Activated CD4-positive, alpha-beta T cell treated with anti-CD3 and anti-CD28 coated beads for 4 hours (primary cell): ENCODE data around the gene CTSS.
"Not testable (repeated sequence)": the region's sequence is repeated elsewhere in the genome, so short reads cannot be mapped to it uniquely, and the experiment has no call there.

Experiments used
- DNase-seq, 2 donors: peaks; one replicate each; pipeline ENCODE4 v3.0.0-alpha.2; 2020

The CTSS gene

DNA sequence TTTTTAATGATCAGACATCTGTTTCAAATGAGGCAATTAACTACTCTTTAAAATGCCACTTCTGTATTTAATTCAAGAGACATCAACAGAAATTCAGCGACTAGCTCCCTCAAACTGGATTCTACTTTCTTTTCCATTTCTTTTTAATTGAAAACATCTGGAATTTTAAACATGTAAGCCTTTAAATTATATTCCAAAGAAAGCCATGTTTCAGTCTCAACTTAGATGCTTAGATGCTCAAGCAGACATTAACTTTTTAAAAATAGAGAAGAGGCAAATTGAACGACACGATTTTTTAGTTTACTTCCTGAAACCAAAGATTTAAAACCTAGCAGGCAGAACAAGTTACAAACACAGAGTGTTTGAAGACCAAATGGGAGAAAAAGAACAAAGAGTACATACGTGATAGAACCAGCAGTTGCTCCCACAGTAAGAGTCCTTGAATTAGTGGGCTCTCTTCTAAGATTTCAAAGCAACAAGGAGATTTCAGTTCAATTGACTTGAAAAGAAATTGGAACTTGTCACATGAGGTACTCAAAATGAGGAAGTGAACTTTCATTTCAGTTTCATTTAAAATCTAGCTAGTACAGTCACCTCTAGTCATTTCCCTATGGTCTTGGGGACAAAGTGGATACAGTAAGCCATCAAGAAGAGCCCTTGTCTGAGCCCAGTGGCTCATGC lies at the start of gene CTSS:
Gene CTSS, minus strand, starts transcription at position 483 of the 681 bp plus-strand sequence. CDS start 1,015 bp downstream, outside the sequence.
- no peak for DNase-seq

DNA sequence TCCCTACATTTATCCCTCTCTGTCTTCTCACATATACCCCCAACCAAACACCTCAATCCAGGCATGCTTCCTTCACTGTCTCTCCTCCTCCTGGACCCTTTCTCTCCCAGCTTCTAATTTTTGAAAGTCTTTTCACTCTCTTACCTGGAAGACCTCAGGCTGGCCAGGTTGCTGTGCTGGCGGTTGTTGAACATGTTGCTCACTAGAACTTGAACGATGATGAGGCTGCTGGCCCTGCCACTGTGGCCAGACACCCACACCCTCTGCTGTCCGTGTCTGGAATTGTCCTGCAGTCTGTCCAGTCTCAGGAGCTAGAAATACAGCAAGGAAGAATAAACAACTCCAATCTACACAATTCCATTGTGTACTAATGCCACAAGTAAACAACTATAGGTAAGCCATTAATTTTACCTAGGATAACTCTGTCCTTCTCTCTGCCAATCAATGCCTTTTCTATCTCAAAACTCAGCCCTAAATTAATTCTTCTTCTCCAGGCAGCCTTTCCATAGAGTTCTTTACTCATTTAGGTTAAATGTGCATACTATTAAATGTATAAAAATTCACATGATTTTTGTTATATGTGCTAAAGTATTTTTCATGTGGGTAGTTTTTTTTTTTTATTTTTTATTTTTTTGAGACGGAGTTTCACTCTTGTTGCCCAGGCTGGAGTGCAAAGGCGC lies 47.6 kb upstream of the CTSS start:
- DNase-seq: peak in 1 of 2 donors; percentile 1

DNA sequence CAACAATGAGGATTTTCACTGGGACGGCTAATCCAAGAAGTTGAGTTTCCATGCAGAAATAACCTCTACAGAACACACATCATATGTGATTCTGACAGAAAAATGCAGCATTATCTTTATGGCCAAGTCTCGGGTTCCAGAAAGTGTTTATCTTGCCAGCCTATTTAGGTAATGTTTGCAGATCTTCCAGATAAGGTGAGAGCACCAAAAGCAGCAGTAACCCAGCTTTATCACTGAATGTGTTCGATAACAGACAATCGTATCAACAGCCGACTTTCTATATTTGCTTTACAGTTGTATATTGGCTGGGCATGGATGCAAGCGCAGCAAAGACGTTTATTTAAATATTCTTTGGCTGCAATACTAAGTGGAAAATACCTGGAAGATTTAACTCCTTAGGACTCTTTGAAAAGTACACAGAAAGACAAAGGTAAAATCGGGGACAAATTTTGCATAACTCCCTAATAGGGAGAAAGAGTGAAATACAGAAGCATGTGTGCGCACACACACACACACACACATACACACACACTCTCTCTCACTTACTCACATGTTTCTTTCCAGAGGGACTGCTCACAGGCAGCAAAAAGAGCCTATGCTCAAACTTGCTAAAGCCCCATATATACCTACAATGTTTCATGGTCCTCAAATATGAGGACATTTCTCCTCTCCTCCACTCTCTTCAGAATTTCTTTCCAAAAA lies 45.5 kb upstream of the CTSS start:
- DNase-seq: no peak

DNA sequence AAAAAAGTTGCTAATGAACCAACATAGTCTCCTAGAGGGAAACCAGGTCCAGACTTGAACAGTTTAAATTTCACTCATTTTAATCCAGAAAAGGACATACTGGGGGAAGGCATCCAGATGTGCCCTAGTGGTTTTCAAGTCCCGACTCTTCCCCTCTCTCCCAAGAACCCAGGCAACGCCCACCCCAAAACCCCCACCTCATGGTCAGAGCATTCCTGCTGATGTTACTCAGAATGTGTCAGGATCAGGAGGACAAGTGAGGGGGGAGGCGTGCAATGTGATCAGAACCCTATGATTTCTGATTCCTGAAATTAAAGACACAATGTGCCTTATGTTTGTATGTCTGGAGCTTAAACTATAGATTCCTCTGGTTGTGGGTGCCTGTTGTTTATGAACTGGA lies 44.1 kb upstream of the CTSS start:
- DNase-seq: no peak

DNA sequence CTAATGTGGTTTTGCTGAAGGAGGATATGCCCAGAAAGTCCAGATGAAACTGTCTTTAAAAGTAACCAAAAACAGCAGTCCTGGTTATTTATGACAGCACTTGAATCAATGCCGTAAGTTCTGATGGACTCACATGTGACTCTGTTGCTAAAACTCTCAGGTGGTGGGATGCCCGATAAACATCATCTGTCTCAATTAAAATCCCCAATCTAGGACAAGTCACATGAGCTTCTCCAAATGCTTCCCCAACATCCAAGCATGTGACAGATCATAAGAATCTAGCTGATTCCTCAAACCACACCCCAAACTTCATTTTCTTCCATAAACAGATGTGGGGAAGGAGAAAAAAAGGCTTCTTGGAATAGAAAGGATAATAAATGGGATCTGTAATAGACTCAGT lies 43.3 kb upstream of the CTSS start:
- DNase-seq: no peak

DNA sequence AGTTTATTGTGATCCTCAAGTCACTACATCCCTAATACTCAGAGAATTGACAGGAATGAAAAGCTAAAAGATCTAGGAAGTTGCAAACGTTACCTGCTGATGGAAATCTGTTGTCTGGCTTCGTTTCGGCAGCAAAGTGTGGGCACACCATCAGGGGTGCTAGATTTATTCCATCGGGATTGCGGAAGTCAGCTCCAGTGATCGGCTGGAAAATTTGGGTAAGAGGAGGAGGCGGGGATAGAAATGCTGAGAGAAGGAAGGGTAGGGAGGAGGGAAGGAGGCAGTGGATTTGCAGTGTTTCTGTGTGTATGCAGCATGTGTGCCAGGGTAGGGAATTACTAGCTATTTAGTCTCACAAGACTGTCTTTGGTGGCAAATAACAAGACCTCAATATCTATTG lies 42.5 kb upstream of the CTSS start, which contains the start of gene CTSK:
Gene CTSK, minus strand, starts transcription at position 140 of the 400 bp plus-strand sequence. CDS start 1,455 bp downstream, outside the sequence.
- no peak for DNase-seq

DNA sequence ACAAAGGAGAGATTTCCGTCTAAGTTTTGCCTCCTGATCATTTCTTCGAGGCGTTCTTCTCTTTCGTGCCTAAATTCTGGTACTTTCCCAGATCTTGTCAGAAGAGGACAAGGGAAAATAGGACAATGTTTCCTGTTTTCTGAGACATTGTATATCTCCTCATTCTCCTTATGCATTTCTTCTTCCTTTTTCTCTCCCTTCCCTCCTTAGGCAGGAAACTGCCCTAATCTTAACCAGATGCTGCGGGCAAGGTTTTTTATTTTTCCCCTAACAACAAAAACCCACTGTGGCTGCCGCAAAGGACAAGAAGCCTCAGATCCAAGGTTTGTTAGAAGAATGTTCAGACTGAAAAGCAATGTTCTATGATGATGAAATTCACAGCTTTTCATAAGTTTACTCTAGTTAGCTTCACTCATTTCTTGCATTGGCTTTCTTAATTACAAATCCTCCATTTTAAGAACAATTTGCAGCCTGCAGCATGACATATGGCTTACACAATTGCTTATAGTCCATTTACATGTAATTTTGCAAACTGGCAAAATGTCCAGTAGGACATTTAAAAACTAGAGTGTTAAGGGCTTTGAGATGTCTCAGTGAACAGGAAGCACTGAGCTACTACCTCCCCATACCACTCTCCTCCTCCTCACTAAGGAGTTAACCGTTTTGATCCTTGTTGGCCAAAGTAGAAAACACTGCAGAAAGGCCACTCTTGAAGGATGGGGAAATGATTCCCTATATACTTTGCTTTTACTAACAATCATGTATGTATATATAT lies 41.9 kb upstream of the CTSS start:
- DNase-seq: no peak

DNA sequence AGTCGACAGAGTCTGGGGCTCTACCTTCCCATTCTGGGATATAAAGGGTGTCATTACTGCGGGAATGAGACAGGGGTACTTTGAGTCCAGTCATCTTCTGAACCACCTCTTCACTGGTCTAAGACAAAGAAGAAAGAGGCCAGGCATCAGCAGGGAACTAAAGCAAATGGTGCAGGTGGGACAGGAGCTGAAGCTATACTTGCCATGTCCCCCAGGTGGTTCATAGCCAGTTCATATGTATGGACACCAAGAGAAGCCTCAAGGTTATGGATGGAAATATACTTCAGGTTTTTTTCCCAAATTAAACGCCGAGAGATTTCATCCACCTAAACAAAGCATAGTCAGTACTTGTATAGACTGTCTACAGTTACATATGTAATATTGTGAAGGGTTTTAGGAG lies 40.3 kb upstream of the CTSS start:
- no peak for DNase-seq

DNA sequence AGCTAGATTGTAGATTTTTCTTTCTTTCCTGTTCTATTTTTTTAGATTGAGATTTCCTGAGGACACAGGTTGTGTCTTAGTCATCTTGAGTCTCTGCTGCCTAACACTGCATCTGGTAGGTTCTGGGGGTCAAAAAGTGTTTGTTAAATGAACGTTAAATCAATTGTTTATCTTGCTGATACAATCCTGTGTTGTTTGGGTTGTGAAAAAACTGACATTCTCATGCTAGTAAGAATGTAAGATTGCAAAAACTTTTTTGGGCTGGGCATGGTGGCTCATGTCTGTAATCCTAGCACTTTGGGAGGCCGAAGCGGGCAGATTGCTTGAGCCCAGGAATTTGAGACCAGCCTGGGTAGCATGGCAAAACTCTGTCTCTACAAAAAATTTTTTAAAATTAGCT lies 39.1 kb upstream of the CTSS start:
- DNase-seq: no peak

DNA sequence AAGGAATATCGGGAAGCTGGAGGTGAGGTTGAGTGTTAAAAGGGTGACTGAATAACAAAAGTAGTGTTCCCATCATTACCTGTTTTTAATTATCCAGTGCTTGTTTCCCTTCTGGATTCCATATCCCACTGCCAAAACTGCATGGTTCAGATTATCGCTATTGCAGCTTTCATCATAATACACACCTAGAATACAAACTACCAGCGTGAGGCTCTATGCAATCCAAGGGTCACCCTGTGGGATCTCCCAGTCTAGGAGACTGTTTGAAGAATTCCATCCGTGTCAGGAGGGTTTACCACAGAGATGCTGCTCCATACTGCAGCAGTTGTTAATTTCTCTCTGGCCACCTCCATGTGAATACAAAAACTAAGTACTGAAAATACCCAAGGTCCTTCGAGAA lies 33.5 kb upstream of the CTSS start:
- DNase-seq: no peak

DNA sequence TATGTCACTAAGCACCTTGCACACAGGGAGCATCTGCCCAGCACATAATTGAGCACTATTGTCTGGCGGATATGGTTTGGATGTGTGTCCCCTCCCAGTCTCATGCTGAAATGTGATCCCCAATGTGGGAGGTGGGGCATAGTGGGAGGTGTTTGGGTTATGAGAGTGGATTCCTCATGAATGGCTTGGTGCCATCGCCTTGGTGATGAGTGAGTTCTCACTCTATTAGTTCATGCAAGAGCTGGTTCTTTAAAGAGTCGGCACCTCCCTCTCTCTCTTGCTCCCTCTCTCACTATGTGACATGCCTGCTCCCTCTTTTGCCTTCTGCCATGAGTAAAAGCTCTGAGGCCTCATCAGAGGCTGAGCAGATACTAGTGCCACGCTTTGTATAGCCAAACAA lies 32.9 kb upstream of the CTSS start:
- DNase-seq: no peak

DNA sequence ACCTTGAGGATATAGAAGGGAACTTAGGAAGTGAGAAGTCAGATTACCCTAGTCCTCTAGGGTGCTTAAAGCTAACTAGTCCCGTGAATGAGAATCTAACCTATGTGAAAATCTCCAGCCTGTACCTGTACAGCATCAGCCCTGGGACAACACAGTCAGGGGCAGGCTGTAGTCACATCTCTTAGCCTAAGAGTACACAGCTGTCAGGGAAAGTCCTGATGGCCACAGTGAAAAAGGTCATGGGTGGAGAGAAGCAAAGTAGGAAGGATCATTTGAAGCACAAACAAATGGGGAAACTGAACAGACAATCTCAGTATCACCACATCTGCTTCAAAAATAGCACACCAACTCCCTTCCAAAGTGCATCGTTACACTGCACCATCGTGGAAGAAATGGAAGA lies 30.8 kb upstream of the CTSS start:
- no peak for DNase-seq

DNA sequence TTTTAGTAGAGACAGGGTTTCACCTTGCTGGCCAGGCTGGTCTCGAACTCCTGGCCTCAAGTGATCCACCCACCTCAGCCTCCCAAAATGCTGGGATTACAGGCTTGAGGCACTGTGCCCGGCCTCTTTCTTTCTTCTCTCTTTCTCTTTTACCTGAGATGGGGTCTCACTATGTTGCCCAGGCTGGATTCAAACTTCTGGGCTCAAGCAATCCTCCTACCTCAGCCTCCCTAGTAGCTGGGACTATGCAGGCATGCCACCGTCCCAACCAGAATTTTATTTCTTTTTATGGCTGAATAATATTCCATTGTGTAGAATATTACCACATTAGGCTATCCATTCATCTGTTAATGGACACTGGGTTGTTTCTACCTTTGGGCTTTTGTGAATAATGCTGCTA lies 28.2 kb upstream of the CTSS start:
- DNase-seq: not testable (repeated sequence)

DNA sequence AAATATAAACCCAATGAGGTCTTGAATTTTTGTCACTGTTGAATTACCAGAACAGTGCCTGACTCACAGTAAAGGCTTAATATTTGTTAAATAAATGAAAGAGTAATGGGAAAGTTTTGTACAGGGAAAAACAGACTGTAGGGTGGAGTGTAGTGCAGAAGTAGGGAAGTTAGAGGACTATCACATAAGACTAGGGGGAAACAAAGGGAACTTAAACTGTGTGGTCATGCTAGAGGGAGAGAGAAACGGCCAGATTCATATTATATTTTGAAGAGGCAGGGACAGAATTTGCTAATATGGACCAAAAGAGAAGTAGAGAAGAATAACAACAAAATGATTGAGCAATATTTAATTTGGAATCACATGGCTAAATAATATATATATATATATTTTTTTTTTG lies 27.6 kb upstream of the CTSS start:
- DNase-seq: no peak

DNA sequence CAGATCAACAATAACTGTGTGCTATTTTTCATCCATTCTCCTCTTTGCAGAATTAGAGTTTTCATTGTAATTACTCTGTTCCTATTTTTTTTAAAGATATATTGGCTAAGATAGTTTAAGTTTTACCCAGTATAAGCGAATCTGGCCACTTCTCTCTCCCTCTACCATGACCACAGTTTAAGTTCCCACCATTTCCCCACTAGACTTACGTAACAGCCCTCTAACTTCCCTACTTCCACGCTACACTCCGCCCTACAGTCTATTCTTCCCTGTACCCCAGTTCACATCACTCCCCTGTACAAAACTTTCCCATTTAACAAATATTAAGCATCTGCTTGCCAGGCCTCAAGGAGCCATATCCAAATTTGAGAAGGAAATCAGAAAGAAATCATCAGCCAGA lies 26.0 kb upstream of the CTSS start:
- no peak for DNase-seq

DNA sequence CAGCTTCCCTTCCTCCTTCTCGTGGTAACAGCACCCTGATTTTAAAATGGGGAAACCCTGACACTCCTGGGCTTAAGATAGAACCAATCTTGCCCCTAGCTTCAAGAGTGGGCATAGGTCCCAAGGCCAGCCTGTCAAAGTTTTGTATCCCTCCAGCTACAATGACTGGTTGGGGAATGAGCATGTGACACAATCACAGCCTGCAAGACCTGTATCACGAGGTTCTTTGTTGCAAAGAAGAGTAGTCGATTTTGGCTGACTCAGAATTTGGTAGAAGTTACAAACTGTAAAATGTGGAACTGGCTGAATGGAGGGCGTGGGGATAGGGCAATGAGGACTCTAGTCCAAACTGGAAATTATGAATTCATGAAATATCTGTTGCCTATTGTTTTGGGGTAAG lies 23.8 kb upstream of the CTSS start:
- no peak for DNase-seq

DNA sequence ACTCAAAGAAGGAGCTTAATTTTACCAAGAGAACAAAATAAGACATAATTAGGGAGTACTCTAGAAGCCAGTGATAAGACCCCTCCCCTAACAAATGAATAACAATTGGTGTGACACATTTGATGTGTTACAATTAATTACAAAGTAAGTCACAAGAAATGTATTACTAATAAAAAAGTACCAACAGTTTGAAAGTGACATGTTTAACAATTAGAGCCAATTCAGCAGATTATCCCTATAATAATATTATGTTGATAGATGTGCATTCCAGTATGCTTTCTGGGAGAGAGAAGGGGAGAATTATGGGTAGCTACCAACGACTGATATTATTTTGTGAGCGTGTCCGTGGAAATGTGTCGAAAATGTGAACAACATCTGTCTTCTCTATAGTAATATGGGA lies 23.4 kb upstream of the CTSS start:
- DNase-seq: no peak

DNA sequence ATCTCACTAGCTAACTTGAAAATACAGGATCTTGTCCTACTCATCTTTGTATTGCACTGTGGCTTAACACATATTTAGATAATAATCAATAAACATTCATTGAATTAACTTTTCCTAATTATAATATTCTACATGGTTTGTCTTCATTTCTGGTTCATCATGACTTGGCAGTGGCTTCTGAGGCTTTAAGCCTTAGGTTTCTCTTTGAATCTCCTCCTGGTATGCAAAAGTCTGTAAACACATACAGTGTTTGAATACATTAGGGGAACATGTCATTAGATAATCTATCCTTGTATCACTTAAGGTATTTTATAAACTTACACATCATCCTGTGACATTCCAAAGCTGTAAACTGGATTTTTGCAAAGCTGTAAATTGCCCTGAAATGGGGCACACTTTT lies 21.9 kb upstream of the CTSS start:
- no peak for DNase-seq

DNA sequence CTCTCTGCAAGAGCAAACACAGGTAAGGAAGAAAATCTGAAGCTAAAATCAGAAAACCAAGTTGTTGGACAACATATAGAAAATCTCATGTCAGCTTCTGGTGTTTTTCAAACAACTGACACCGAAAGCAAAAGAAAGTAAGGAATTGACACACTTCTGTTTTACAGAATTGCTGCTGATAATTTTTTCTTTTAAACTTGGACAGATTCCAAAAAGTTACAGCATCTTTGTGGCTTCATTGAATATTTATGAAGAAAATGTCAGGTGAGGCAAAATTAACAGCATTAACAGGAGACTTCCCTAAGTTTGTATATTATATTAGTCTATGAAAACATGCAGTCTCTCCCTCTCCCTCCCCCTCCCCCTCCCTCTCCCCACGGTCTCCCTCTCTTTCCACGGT lies 14.9 kb upstream of the CTSS start:
- no peak for DNase-seq

DNA sequence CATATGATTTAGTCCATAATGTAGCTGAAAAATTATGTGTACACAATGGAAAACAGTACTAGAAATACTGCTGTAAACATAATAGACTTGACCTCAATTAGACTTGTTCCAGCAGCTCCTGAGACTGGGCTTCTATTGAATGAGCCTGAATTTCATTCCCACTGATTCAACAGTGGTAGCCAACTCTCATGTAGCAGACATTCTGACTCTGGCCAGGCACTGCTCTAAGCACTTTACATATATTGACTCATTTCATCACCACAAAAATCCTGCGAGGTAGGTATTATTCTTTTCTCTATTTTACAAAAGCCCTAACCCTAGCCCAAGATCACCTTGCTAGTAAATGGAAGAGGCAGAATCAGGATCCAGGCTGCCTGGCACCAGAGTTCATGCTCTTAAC lies 12.8 kb upstream of the CTSS start:
- DNase-seq: no peak

DNA sequence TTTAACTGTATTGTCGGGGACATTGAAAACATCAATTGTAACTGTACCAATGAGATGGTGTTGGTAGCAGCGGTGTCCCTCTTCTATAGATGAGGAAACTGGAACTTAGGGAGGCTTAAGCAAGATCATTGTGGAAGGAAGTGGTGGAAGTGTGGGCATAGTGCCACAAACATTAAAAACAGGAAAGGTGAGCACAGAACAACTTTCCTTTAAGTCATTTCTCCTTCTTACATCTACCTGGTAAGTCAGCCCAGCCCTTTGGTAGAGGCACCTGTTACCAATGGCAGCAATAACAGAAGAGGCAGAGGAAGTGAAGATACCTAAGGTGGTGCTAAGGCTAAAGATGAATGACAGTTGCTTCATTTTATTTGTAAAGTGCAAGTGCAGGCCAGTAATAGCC lies 12.0 kb upstream of the CTSS start:
- DNase-seq: no peak

DNA sequence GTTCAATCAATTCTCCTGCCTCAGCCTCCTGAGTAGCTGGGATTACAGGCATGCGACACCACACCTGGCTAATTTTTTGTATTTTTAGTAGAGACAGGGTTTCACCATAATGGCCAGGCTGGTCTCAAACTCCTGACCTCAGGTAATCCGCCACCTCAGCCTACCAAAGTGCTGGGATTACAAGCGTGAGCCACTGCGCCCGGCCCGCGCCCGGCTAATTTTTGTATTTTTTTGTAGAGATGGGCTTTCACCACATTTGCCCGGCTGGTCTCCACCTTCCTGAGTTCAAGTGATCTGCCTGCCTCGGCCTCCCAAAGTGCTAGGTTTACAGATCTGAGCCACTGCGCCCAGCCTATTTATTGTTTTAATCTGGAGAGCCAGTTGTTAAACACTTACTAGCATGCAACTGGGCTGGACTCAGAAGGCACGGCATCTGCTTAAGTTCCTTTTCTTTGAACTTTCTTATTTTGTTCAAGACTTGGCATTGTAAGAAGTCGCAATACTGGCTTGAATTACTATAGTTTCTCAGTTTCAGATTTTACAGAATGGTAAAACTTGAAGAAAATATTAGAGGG lies 10.4 kb upstream of the CTSS start:
- DNase-seq: not testable (repeated sequence)

DNA sequence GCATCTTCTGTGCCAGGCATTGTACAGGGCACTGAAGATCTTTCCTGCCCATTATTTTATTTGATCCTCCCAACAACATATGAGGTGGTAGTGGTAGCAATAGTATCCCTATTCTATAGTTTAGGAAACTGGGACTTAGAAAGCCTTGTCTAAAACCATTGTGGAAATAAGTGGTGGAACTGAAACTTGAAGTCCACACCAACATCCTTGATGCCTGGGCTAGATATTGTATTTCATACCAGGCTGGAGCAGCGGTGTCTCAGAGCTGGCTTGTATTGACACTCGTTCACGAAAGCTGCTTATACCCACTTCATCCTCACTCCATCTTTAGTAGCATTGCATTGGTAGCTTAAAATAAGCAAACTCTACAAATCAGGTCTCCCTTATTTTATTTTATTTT lies 9.7 kb upstream of the CTSS start:
- no peak for DNase-seq
